Peyer's patch (tissue), 4 donors: Measurements from ENCODE around the gene TMEM91. TPM values are rescaled to one million over a fixed set of nuclear protein-coding genes. Genes with fewer than 3 reads are reported as not detected.
A peak's percentile ranks its signal among the peaks of the same experiment; 100 is the strongest.
"Not testable (repeated sequence)": the region's sequence is repeated elsewhere in the genome, so short reads cannot be mapped to it uniquely, and the experiment has no call there.

ENCODE experiments used
- DNase-seq, 3 donors: peaks; one replicate each; pipeline ENCODE4 v3.0.0-alpha.2; 2017 to 2019
- H3K27ac ChIP-seq, 4 donors: fragments of 200-600 bp; sonication (generic); one replicate each; pipeline ENCODE4 v1.5.1; 2016 to 2019
- H3K27me3 ChIP-seq, 2 donors: fragments of 200-600 bp; sonication (generic); one replicate each; pipeline ENCODE4 v1.5.1; 2019
- H3K36me3 ChIP-seq, 3 donors: fragments of 200-600 bp; sonication (generic); one replicate each; pipeline ENCODE4 v1.5.1; 2016 to 2019
- H3K4me1 ChIP-seq, 4 donors: fragments of 200-600 bp; sonication (generic); one replicate each; pipeline ENCODE4 v1.5.1; 2016 to 2019
- H3K4me3 ChIP-seq, 4 donors: fragments of 200-600 bp; sonication (generic); 1 replicate in 3 of 4; 2 replicates in 1 of 4; pipeline ENCODE4 v1.5.1; 2016 to 2019; ENCODE audit warnings: mild to moderate bottlenecking in 1 of 4
- H3K9me3 ChIP-seq, 4 donors: fragments of 200-600 bp; sonication (generic); one replicate each; pipeline ENCODE4 v1.5.1; 2016 to 2019; ENCODE audit warnings: mild to moderate bottlenecking in 1 of 4
- POLR2A ChIP-seq, 2 donors: fragments of 450-650 bp; IDR thresholded peaks; one replicate each; pipeline ENCODE4 v1.5.1; 2017; ENCODE audit warnings: antibody characterized with exemption in 2 of 2, mild to moderate bottlenecking in 2 of 2, moderate library complexity in 2 of 2
- total RNA-seq, 4 donors: library from RNA; depleted of rRNA; stranded (reverse); fragments of >200 nt; gene quantifications; one replicate each; pipeline ENCODE4 v1.1.0, GENCODE V29; 2016
- TF ChIP-seq, protein P1 (sequence below), 6 experiments: fragments of 450-650 bp in 4 of 6; fragments of 200-600 bp in 2 of 6; sonication (generic) in 1 of 6; IDR thresholded peaks; one replicate each; pipeline ENCODE4 v1.5.1; 2017 to 2019; ENCODE audit warnings: antibody characterized with exemption in 6 of 6, mild to moderate bottlenecking in 3 of 6, moderate library complexity in 1 of 6

The TMEM91 gene
- total RNA-seq, 4 donors from 2014 or later, result 8.3 to 19.6 (median 11.0) TPM

DNA sequence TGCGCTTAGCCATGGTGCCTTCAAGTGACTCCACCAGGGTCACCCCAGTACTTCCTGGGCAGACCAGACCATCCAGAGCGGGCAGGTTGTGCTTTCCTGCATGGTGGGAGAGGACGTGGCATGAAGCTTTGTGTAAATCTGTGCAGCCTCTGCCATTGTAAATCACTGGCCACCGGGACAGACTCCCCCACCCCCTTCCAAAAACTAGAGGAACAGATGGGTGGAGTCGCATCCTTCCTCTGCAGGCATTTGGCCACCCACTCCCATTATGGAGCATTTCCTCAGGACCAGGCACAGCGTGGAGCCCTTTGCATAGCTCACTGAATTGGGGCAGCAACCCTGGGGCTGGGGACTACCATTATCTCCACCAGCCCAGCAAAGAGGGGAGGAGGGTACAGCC is 29.4 kb downstream of the TMEM91 start:
- H3K4me1 ChIP-seq, result peaks cover 0 to 29% (median 3%) of the 10 kb centered on the region in 4 donors
- no peak overlapping the region for H3K27ac ChIP-seq
- DNase-seq, result no peak
- H3K4me3 ChIP-seq, result no peak overlapping the region
- no peak for TF ChIP-seq POLR2A (IDR thresholded peaks at IDR 0.05)
- TF ChIP-seq, protein P1, sequence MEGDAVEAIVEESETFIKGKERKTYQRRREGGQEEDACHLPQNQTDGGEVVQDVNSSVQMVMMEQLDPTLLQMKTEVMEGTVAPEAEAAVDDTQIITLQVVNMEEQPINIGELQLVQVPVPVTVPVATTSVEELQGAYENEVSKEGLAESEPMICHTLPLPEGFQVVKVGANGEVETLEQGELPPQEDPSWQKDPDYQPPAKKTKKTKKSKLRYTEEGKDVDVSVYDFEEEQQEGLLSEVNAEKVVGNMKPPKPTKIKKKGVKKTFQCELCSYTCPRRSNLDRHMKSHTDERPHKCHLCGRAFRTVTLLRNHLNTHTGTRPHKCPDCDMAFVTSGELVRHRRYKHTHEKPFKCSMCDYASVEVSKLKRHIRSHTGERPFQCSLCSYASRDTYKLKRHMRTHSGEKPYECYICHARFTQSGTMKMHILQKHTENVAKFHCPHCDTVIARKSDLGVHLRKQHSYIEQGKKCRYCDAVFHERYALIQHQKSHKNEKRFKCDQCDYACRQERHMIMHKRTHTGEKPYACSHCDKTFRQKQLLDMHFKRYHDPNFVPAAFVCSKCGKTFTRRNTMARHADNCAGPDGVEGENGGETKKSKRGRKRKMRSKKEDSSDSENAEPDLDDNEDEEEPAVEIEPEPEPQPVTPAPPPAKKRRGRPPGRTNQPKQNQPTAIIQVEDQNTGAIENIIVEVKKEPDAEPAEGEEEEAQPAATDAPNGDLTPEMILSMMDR (IDR thresholded peaks at IDR 0.05), result no peak
- no peaks in the 10 kb centered on the region for H3K27me3 ChIP-seq
- peaks cover 0 to 17% (median 0%) of the 10 kb centered on the region in 3 donors for H3K36me3 ChIP-seq
- H3K9me3 ChIP-seq, result no peaks in the 10 kb centered on the region

DNA sequence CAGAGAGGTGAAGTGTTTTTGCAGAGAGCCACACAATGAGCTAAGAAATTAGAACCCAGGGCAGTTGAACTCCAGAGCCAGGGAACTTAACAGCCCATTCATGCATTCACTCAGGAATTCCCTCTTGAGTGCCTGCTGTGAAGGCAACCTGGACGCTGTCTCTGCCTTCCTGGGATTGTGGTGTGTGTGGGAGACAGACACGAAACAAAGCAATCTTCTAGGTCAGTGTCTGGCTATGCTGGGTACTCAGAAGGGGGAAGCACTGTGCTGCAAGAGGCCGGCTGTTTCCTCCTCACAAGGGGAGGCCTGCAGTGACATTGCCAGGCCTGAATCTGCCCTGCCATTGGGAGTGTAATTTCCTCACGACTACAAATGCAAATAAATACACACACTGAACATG is 30.9 kb downstream of the TMEM91 start:
- peaks cover 0 to 29% (median 3%) of the 10 kb centered on the region in 4 donors for H3K4me1 ChIP-seq
- H3K27ac ChIP-seq, result no peak overlapping the region

GRCh38 chr19:41408256-41408655 is 31.9 kb downstream of the TMEM91 start:
- peaks cover 0 to 29% (median 3%) of the 10 kb centered on the region in 4 donors for H3K4me1 ChIP-seq
- H3K27me3 ChIP-seq, result no peaks in the 10 kb centered on the region
- H3K27ac ChIP-seq, result no peak overlapping the region
- peaks cover 0 to 27% (median 0%) of the 10 kb centered on the region in 3 donors for H3K36me3 ChIP-seq
- H3K9me3 ChIP-seq, result no peaks in the 10 kb centered on the region
- no peak for TF ChIP-seq POLR2A (IDR thresholded peaks at IDR 0.05)
- TF ChIP-seq, protein P1 (IDR thresholded peaks at IDR 0.05), result peak in 2 of 6 experiments; percentile 26
- DNase-seq, result no peak
- no peak overlapping the region for H3K4me3 ChIP-seq

More for the DNA sequence above, 30.9 kb downstream of the TMEM91 start:
- peaks cover 0 to 26% (median 0%) of the 10 kb centered on the region in 3 donors for H3K36me3 ChIP-seq
- no peak overlapping the region for H3K4me3 ChIP-seq
- no peak for DNase-seq
- no peaks in the 10 kb centered on the region for H3K9me3 ChIP-seq
- TF ChIP-seq, protein P1 (IDR thresholded peaks at IDR 0.05), result no peak
- TF ChIP-seq POLR2A (IDR thresholded peaks at IDR 0.05), result no peak
- H3K27me3 ChIP-seq, result no peaks in the 10 kb centered on the region

- not testable (repeated sequence) for H3K9me3 ChIP-seq, DNase-seq, H3K4me3 ChIP-seq, H3K27me3 ChIP-seq
- H3K27ac ChIP-seq, result peak overlapping the region in 2 of 4 donors; percentile 14 to 17
- peaks cover 0 to 32% (median 0%) of the 10 kb centered on the region in 3 donors for H3K36me3 ChIP-seq
- peaks cover 0 to 29% (median 3%) of the 10 kb centered on the region in 4 donors for H3K4me1 ChIP-seq
Measured at GRCh38 chr19:41408846-41409245, 32.5 kb downstream of the TMEM91 start.

GRCh38 chr19:41409288-41409687 is 33.0 kb downstream of the TMEM91 start:
- Histone ChIP-seq H3K9me3 (no peaks in the 10 kb centered on the region), H3K27me3 (no peaks in the 10 kb centered on the region), H3K4me1 (peaks cover 0 to 29% (median 3%) of the 10 kb centered on the region in 4 donors), H3K4me3 (no peak overlapping the region), H3K27ac (peak overlapping the region in 2 of 4 donors; percentile 14 to 17), H3K36me3 (peaks cover 0 to 37% (median 0%) of the 10 kb centered on the region in 3 donors)
- TF ChIP-seq POLR2A (IDR thresholded peaks at IDR 0.05), result no peak
- TF ChIP-seq, protein P1 (IDR thresholded peaks at IDR 0.05), result no peak
- DNase-seq, result no peak

DNA sequence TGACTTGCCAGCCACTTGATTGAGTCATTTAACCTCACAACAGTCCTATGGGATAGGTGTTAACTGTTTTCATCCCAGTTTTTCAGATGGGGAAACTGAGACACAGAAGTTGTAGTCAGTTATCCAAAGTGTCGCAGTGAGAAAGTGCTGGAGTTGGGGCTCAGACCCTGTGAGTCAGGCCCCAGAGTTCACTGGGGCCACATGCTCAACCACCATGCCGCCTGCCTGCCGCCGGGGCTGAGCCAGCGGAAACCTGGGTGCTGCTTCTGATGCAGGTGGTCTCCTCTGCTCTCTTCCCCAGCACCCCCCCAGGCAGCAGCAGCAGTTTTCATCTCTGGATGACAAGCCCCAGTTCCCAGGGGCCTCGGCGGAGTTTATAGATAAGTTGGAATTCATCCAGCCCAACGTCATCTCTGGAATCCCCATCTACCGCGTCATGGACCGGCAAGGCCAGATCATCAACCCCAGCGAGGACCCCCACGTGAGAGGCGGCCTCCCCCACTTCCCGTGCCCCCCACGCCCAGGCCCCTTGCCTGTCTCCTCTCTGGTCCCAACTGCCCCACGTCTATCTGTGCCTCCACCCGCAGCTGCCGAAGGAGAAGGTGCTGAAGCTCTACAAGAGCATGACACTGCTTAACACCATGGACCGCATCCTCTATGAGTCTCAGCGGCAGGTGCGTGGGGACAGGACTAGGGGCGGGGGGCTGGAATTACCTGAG is 34.2 kb downstream of the TMEM91 start:
- TF ChIP-seq, protein P1 (IDR thresholded peaks at IDR 0.05), result no peak
- TF ChIP-seq POLR2A (IDR thresholded peaks at IDR 0.05), result no peak
- Histone ChIP-seq H3K36me3 (peaks cover 0 to 49% (median 0%) of the 10 kb centered on the region in 3 donors), H3K9me3 (no peaks in the 10 kb centered on the region), H3K27ac (peak overlapping the region in 1 of 4 donors; percentile 39), H3K4me3 (no peak overlapping the region), H3K27me3 (no peaks in the 10 kb centered on the region), H3K4me1 (peaks cover 0 to 41% (median 3%) of the 10 kb centered on the region in 4 donors)
- DNase-seq, result no peak
